ENCODE data around the gene SLC49A3. TPM values are rescaled to one million over a fixed set of nuclear protein-coding genes. Genes with fewer than 3 reads are reported as not detected.

SLC49A3 gene
- total and polyA plus RNA-seq, 2 of the 4 experiments (the other 2 are of a cell fraction) = under 0.01 to 0.32 TPM

DNA sequence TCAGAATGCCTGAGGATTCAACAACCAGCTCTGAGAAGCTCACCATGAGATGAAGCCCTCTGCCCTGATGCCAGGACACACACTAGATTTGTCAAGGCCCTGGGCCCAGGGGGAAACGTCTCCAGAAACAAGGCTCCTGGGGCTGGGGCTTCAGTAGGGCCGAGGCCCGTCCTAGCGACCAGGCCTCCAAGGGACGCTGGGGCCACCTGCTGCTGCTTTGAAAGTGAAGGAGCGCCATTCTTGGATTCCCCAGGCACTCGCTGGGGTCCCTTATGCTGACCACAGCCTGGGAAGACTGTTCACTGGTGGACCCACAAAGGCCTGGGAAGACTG is 39.7 kb downstream of the SLC49A3 start:
- CTCF ChIA-PET = no interaction called here
- no peaks in the 10 kb centered on the region for H4K20me1 ChIP-seq (ENCODE audit: insufficient read depth, low read length)

More for the DNA sequence above, 39.7 kb downstream of the SLC49A3 start:
- DNase-seq = no peak
- no peak overlapping the region for H3K4me3 ChIP-seq (ENCODE audit: insufficient read depth, low read depth, low read length)
- in situ Hi-C loops (cut with MboI; ENCODE audit: low sequenced_read_pairs) = no loop called here
- no peak overlapping the region for H4K91ac ChIP-seq (ENCODE audit: insufficient read depth, low read depth, low read length)
- no peak overlapping the region for H4K5ac ChIP-seq (ENCODE audit: low read depth, low read length)
- no peak for ATAC-seq (ENCODE audit: low read depth)
- no peak overlapping the region for H2BK5ac ChIP-seq (ENCODE audit: low read depth, low read length, poor library complexity, severe bottlenecking)
- BruUV-seq (replicated peaks) = no TSS peak
- no peak overlapping the region for H3K23ac ChIP-seq (ENCODE audit: low read depth, low read length)
- no peak overlapping the region for H4K8ac ChIP-seq (ENCODE audit: low read depth in 2 of 2, low read length in 2 of 2)
- H3K27me3 ChIP-seq (ENCODE audit: control insufficient read depth, insufficient read depth, low read length) = peaks cover 11% of the 10 kb centered on the region; the same call in 1 of the 2 replicates
- no peak overlapping the region for H3K18ac ChIP-seq (ENCODE audit: low read depth, low read length)
- H2BK20ac ChIP-seq (ENCODE audit: low read depth, low read length) = no peak overlapping the region
- no CpG with 5 or more reads among the region's 7 CpGs for WGBS, 2 experiments (ENCODE audit: extremely low coverage in 2 of 2, insufficient read length in 1 of 2)
- H3K36me3 ChIP-seq (ENCODE audit: control insufficient read depth, insufficient read depth, low read length) = no peaks in the 10 kb centered on the region
- no peak overlapping the region for H3K14ac ChIP-seq (replicated peaks; ENCODE audit: low read depth, low read length)
- H3K79me1 ChIP-seq (ENCODE audit: low read depth in 1 of 2, low read length in 2 of 2) = no peaks in the 10 kb centered on the region
- intact Hi-C loops (cut with micrococcal nuclease) = no loop called here
- no peak for TF ChIP-seq RAD21 (IDR thresholded peaks at IDR 0.05; ENCODE audit: low read length)
- no peak for TF ChIP-seq MXI1 (IDR thresholded peaks at IDR 0.05; ENCODE audit: borderline replicate concordance, low read depth, low read length)
- no peak for TF ChIP-seq POLR2A (IDR thresholded peaks at IDR 0.05; ENCODE audit: low read depth, low read length)
- no peak for TF ChIP-seq ELK1 (IDR thresholded peaks at IDR 0.05; ENCODE audit: borderline replicate concordance, low read depth, low read length)
- TF ChIP-seq RCOR1 (IDR thresholded peaks at IDR 0.05; ENCODE audit: insufficient replicate concordance, low read length) = no peak
- TF ChIP-seq RFX5 (IDR thresholded peaks at IDR 0.05; ENCODE audit: low read depth, low read length) = no peak
- TF ChIP-seq MAZ (IDR thresholded peaks at IDR 0.05; ENCODE audit: borderline replicate concordance, low read depth, low read length) = no peak
- no peak for TF ChIP-seq BHLHE40 (IDR thresholded peaks at IDR 0.05; ENCODE audit: low read depth, low read length)
- TF ChIP-seq USF2 (IDR thresholded peaks at IDR 0.05; ENCODE audit: low read depth, low read length) = no peak
- TF ChIP-seq CEBPB (IDR thresholded peaks at IDR 0.05; ENCODE audit: low read depth, low read length) = no peak
- TF ChIP-seq MAFK (IDR thresholded peaks at IDR 0.05; ENCODE audit: low read depth, low read length) = no peak
- no peak for TF ChIP-seq SMC3 (IDR thresholded peaks at IDR 0.05; ENCODE audit: low read depth, low read length)
- TF ChIP-seq, protein P1, sequence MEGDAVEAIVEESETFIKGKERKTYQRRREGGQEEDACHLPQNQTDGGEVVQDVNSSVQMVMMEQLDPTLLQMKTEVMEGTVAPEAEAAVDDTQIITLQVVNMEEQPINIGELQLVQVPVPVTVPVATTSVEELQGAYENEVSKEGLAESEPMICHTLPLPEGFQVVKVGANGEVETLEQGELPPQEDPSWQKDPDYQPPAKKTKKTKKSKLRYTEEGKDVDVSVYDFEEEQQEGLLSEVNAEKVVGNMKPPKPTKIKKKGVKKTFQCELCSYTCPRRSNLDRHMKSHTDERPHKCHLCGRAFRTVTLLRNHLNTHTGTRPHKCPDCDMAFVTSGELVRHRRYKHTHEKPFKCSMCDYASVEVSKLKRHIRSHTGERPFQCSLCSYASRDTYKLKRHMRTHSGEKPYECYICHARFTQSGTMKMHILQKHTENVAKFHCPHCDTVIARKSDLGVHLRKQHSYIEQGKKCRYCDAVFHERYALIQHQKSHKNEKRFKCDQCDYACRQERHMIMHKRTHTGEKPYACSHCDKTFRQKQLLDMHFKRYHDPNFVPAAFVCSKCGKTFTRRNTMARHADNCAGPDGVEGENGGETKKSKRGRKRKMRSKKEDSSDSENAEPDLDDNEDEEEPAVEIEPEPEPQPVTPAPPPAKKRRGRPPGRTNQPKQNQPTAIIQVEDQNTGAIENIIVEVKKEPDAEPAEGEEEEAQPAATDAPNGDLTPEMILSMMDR (conservative IDR thresholded peaks at IDR 0.05; ENCODE audit: low read depth, low read length) = no peak
- no peak for TF ChIP-seq NFE2L2 (IDR thresholded peaks at IDR 0.05; ENCODE audit: low read depth, low read length)
- no peak overlapping the region for H2BK15ac ChIP-seq (ENCODE audit: low read depth, low read length)
- no peak overlapping the region for H2AFZ ChIP-seq (replicated peaks; ENCODE audit: low read length, poor library complexity)
- no peak overlapping the region for H2AK9ac ChIP-seq (replicated peaks; ENCODE audit: low read depth, low read length, poor library complexity)
- H2AK5ac ChIP-seq (ENCODE audit: low read depth, low read length) = no peak overlapping the region
- no peak overlapping the region for H3K4ac ChIP-seq (ENCODE audit: low read depth, low read length)
- H3K9me3 ChIP-seq (ENCODE audit: control insufficient read depth, insufficient read depth, low read length) = peaks cover 3% of the 10 kb centered on the region
- dilution Hi-C loops (cut with HindIII; ENCODE audit: low sequenced_read_pairs, unreplicated experiment) = no loop called here
- no peaks in the 10 kb centered on the region for H3K9me1 ChIP-seq (ENCODE audit: insufficient read depth, low read length)
- POLR2A ChIA-PET (ENCODE audit: unreplicated experiment) = no interaction called here
- H3K56ac ChIP-seq (ENCODE audit: extremely low read depth, insufficient read depth, low read length) = no peak overlapping the region
- no peak overlapping the region for H3K9ac ChIP-seq (ENCODE audit: low read depth, low read length)
- no peak overlapping the region for H2BK120ac ChIP-seq (ENCODE audit: low read depth, low read length)
- no peaks in the 10 kb centered on the region for H3K4me1 ChIP-seq (ENCODE audit: control insufficient read depth, insufficient read depth, low read length)
- H3K4me2 ChIP-seq (ENCODE audit: low read depth, low read length) = no peak overlapping the region
- no peak overlapping the region for H3K27ac ChIP-seq (ENCODE audit: insufficient read depth, low read length)
